ENCODE measurements around the gene OCLN.
"Not testable (repeated sequence)": the region's sequence is repeated elsewhere in the genome, so short reads cannot be mapped to it uniquely, and the experiment has no call there.

The OCLN gene

GRCh38 chr5:69528035-69528434 lies 35.4 kb downstream of the OCLN start:
- no peak for DNase-seq (ENCODE audit: low read depth)
- no peak overlapping the region for H3K4me3 ChIP-seq (ENCODE audit: low read depth, low read length)
- TF ChIP-seq CTCF (IDR thresholded peaks at IDR 0.05; ENCODE audit: insufficient read depth, low read depth, low read length, missing control alignments): no peak

GRCh38 chr5:69528609-69529008 lies 36.0 kb downstream of the OCLN start:
- DNase-seq (ENCODE audit: low read depth): no peak
- H3K4me3 ChIP-seq (ENCODE audit: low read depth, low read length): no peak overlapping the region
- no peak for TF ChIP-seq CTCF (IDR thresholded peaks at IDR 0.05; ENCODE audit: insufficient read depth, low read depth, low read length, missing control alignments)

- DNase-seq (ENCODE audit: low read depth): no peak
- TF ChIP-seq CTCF (IDR thresholded peaks at IDR 0.05; ENCODE audit: insufficient read depth, low read depth, low read length, missing control alignments): no peak
Measured at GRCh38 chr5:69530561-69531405, 38.2 kb downstream of the OCLN start.

GRCh38 chr5:69531406-69531801 lies 38.8 kb downstream of the OCLN start:
- TF ChIP-seq CTCF (IDR thresholded peaks at IDR 0.05; ENCODE audit: insufficient read depth, low read depth, low read length, missing control alignments): no peak
- H3K4me3 ChIP-seq (ENCODE audit: low read depth, low read length): no peak overlapping the region
- no peak for DNase-seq (ENCODE audit: low read depth)

More at GRCh38 chr5:69530561-69531405, 38.2 kb downstream of the OCLN start:
- no peak overlapping the region for H3K4me3 ChIP-seq (ENCODE audit: low read depth, low read length)

GRCh38 chr5:69537911-69538310 lies 45.3 kb downstream of the OCLN start:
- not testable (repeated sequence) for H3K4me3 ChIP-seq (ENCODE audit: low read depth, low read length); DNase-seq (ENCODE audit: low read depth)

GRCh38 chr5:69538735-69539134 lies 46.1 kb downstream of the OCLN start:
- not testable (repeated sequence) for H3K4me3 ChIP-seq (ENCODE audit: low read depth, low read length); DNase-seq (ENCODE audit: low read depth)

- not testable (repeated sequence) for DNase-seq (ENCODE audit: low read depth); H3K4me3 ChIP-seq (ENCODE audit: low read depth, low read length)
Measured at GRCh38 chr5:69541347-69541746, 48.8 kb downstream of the OCLN start.

GRCh38 chr5:69542838-69543618 lies 50.4 kb downstream of the OCLN start:
- H3K4me3 ChIP-seq (ENCODE audit: low read depth, low read length); DNase-seq (ENCODE audit: low read depth): not testable (repeated sequence)

GRCh38 chr5:69544602-69545001 lies 52.0 kb downstream of the OCLN start:
- H3K4me3 ChIP-seq (ENCODE audit: low read depth, low read length); DNase-seq (ENCODE audit: low read depth): not testable (repeated sequence)
